ENCODE measurements around the gene TCP10L. TPM values are rescaled to one million over a fixed set of nuclear protein-coding genes. Genes with fewer than 3 reads are reported as not detected.
A peak's percentile ranks its signal among the peaks of the same experiment; 100 is the strongest.

Gene TCP10L
- total and polyA plus RNA-seq, 3 donors from 2014 or later: 81.3 to 350 (median 107) TPM

DNA sequence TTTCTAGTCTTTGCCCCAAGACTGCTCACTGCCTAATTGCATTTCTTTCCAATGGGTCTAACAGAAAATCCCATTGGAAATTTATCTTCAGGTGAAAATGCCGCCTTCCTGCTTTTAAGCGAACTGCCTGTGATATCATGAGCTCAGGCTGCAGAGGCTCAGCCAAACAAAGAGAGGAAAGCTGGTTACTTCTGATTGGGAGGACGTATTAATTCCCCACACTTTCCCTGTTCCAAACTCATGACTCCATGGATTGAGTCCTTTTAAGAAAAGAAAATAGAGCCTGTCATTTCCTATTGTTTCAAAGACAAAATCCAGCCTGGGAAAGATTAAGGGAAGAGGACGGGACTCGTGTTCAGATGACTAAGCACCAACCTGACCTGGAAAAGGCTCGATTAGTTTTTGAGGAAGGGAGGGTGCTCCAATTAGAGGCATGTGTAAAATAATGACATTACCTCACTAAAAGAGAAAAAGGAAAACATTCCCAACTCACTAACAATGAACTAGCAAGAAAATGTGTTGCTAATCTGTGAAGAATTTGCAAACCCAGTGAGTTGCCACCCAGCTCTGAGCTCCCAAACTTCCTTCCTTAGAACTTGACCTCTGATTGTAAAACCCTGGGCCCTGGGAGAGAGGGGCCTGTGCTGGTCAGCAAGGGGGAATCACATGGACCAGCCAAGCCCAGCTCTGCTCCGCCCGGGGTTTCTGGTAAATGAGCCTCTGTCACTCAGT, 61.2 kb downstream of the TCP10L start:
- no peak for DNase-seq
- intact Hi-C loops (cut with DNase I; ENCODE audit: low total_unique reads): no loop called here

More for the DNA sequence above, 61.2 kb downstream of the TCP10L start:
- H3K9me3 ChIP-seq: no peaks in the 10 kb centered on the region
- H3K27ac ChIP-seq: peak overlapping the region in 1 of 2 donors; percentile 45
- WGBS, 2 donors: 71 to 79% methylated on average over 8 of the region's 8 CpGs
- H3K27me3 ChIP-seq: no peaks in the 10 kb centered on the region
- H3K4me1 ChIP-seq: no peaks in the 10 kb centered on the region
- TF ChIP-seq, protein P1, sequence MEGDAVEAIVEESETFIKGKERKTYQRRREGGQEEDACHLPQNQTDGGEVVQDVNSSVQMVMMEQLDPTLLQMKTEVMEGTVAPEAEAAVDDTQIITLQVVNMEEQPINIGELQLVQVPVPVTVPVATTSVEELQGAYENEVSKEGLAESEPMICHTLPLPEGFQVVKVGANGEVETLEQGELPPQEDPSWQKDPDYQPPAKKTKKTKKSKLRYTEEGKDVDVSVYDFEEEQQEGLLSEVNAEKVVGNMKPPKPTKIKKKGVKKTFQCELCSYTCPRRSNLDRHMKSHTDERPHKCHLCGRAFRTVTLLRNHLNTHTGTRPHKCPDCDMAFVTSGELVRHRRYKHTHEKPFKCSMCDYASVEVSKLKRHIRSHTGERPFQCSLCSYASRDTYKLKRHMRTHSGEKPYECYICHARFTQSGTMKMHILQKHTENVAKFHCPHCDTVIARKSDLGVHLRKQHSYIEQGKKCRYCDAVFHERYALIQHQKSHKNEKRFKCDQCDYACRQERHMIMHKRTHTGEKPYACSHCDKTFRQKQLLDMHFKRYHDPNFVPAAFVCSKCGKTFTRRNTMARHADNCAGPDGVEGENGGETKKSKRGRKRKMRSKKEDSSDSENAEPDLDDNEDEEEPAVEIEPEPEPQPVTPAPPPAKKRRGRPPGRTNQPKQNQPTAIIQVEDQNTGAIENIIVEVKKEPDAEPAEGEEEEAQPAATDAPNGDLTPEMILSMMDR (IDR thresholded peaks at IDR 0.05): no peak
- no peak for TF ChIP-seq POLR2A (IDR thresholded peaks at IDR 0.05)
- H3K36me3 ChIP-seq (ENCODE audit: low read depth, missing control alignments): no peaks in the 10 kb centered on the region
- no peak overlapping the region for H3K4me3 ChIP-seq

Small RNA genes lying within 50 kb of the gene (small RNA-seq; reads per million reads assigned to genes)
- gene RF00438 (0 reads per million in 2 donors), gene RNA5SP490 (0 reads per million in 2 donors)

Other genes with a start within 250 kb of the TCP10L start
- 10 to 100 TPM; 38.8 to 41.4 TPM for gene URB1, start 192.5 kb downstream of the TCP10L start, total RNA-seq
- gene URB1, start 192.5 kb downstream of the TCP10L start, polyA plus RNA-seq (ENCODE audit: insufficient read depth, low read depth, low replicate concordance): 16.6 TPM
- gene EVA1C, start 172.8 kb downstream of the TCP10L start, total RNA-seq: 10 to 100 TPM; 28.4 to 44.2 TPM
- gene EVA1C, start 172.8 kb downstream of the TCP10L start, polyA plus RNA-seq (ENCODE audit: insufficient read depth, low read depth, low replicate concordance): 47.0 TPM
- 10 to 100 TPM; 55.6 to 60.2 TPM for gene CFAP298, start 26.9 kb upstream of the TCP10L start, total RNA-seq
- 114 TPM for gene CFAP298, start 26.9 kb upstream of the TCP10L start, polyA plus RNA-seq (ENCODE audit: insufficient read depth, low read depth, low replicate concordance)
- gene SYNJ1, start 142.5 kb upstream of the TCP10L start, total RNA-seq: 10 to 100 TPM; 20.9 to 22.7 TPM
- gene SYNJ1, start 142.5 kb upstream of the TCP10L start, polyA plus RNA-seq (ENCODE audit: insufficient read depth, low read depth, low replicate concordance): 22.2 TPM
- 10 to 100 TPM; 53.9 to 82.1 TPM for gene PAXBP1, start 186.2 kb upstream of the TCP10L start, total RNA-seq
- gene PAXBP1, start 186.2 kb upstream of the TCP10L start, polyA plus RNA-seq (ENCODE audit: insufficient read depth, low read depth, low replicate concordance): 29.7 TPM